Activated naive CD4-positive, alpha-beta T cell treated with anti-CD3 and anti-CD28 coated beads for 36 hours (primary cell): ENCODE measurements around the gene CDK6. TPM values are rescaled to one million over a fixed set of nuclear protein-coding genes. Genes with fewer than 3 reads are reported as not detected.
A peak's percentile ranks its signal among the peaks of the same experiment; 100 is the strongest.

Experiments
- CTCF ChIA-PET: fragments of 350-600 bp; sonication (Branson Sonifier 250); formaldehyde crosslinking; loops from one replicate; lab custom pipeline; 2021; ENCODE audit warnings: antibody characterized with exemption; lab: Charles Lee
- DNase-seq: peaks from one replicate; pipeline ENCODE4 v3.0.0-alpha.2; 2020
- H3K27ac Mint-ChIP-seq: one replicate; pipeline ENCODE4 v1.8.0; 2021; ENCODE audit warnings: mild to moderate bottlenecking, mixed read lengths
- H3K27me3 Mint-ChIP-seq: one replicate; pipeline ENCODE4 v1.8.0; 2021; ENCODE audit warnings: low read depth, mixed read lengths
- H3K36me3 Mint-ChIP-seq: one replicate; pipeline ENCODE4 v1.8.0; 2021; ENCODE audit warnings: low read depth, mixed read lengths
- H3K4me1 Mint-ChIP-seq: one replicate; pipeline ENCODE4 v1.8.0; 2021; ENCODE audit warnings: low read depth, mixed read lengths
- H3K4me3 Mint-ChIP-seq: one replicate; pipeline ENCODE4 v1.8.0; 2021; ENCODE audit warnings: mild to moderate bottlenecking, moderate library complexity, mixed read lengths
- H3K9me3 Mint-ChIP-seq: one replicate; pipeline ENCODE4 v1.8.0; 2021; ENCODE audit warnings: mixed read lengths
- intact Hi-C: fragments of 100-400 bp; cut with micrococcal nuclease; formaldehyde crosslinking; loops from one replicate; pipeline ENCODE4 v1.15.1; 2023
- total RNA-seq, 2 experiments: library from RNA; stranded (reverse); gene quantifications; one replicate each; pipeline ENCODE4 v1.2.3, GENCODE V29; 2021

CDK6 gene
- total RNA-seq, 2 experiments from 2014 or later, result 99.4 to 101 TPM

GRCh38 chr7:92641921-92642511 lies 194.4 kb downstream of the CDK6 start:
- H3K4me3 Mint-ChIP-seq, result peak overlapping the region; percentile 33
- H3K27ac Mint-ChIP-seq, result peak overlapping the region; percentile 97
- peaks cover 89% of the 10 kb centered on the region for H3K4me1 Mint-ChIP-seq
- peaks cover 14% of the 10 kb centered on the region for H3K36me3 Mint-ChIP-seq
- CTCF ChIA-PET, result interaction anchor here (0.8 to 1.4 kb wide), 5 partner anchors 19 to 191 kb away, joined by 3 to 5 read pairs (median 3); no protein-coding TSS in a partner anchor
- DNase-seq, result peak; percentile 71
- intact Hi-C loops, result loop anchor here (1.0 to 2.0 kb wide), 2 partner anchors 11 to 127 kb away; no protein-coding TSS in a partner anchor
- no peaks in the 10 kb centered on the region for H3K9me3 Mint-ChIP-seq
- H3K27me3 Mint-ChIP-seq, result no peaks in the 10 kb centered on the region

DNA sequence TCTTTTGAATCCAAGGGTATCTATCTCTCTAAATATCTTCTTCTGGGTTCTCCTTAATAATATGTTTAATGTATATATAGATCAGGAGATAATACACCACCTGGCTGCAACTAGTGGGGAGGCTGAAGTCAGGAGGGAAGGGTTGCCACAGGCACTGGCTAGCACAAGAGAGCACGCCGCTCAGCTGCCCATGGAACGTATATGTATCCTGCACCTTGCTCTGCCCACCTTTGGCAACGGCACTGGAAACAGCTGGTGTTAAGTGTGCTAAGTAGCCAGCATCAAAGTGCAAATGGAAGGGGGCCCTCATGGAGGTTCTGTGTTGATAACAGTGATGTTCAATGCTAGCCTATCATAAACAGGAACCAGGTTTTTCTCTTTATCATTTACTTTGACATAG lies 196.4 kb downstream of the CDK6 start:
- DNase-seq, result no peak
- no peak overlapping the region for H3K4me3 Mint-ChIP-seq
- CTCF ChIA-PET, result interaction anchor here (1.2 kb wide), 1 partner anchor 18 kb away, joined by 4 read pairs; no protein-coding TSS in a partner anchor
- peaks cover 88% of the 10 kb centered on the region for H3K4me1 Mint-ChIP-seq
- peaks cover 14% of the 10 kb centered on the region for H3K36me3 Mint-ChIP-seq
- intact Hi-C loops, result no loop called here
- peak overlapping the region; percentile 94 for H3K27ac Mint-ChIP-seq
- H3K27me3 Mint-ChIP-seq, result no peaks in the 10 kb centered on the region
- no peaks in the 10 kb centered on the region for H3K9me3 Mint-ChIP-seq

DNA sequence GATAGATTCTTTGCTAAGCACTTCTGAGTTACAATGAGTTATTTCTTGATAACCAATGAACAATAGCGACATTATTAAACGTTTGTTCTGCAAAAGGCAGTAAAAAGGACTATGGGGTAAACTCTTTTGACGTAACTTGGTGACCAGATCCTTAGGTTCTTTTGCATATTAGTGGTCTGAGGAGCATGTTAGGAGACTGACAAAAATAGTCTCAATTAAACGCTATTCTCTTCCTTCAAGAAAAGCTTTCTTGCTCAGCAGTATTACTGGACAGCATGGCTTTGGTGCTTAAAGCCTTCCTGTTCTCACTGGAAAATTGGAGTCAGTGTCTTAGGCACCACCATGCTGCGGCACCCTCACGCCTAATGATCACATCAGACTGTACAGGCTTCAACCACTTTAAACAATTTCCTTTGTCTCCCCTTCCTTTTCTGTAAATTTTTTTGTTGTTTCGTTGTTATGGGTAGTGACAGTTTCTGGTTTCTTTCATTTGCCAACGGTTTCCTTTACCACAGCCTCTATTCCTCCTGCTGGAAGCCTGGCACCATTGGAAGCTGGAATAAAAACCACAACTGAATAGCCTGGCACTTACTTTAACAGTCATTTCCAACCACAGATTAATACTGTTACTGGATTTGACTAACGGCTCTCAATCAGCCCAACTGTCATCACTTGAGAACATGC lies 197.0 kb downstream of the CDK6 start:
- Mint-ChIP-seq H3K4me3 (no peak overlapping the region), H3K4me1 (peaks cover 86% of the 10 kb centered on the region), H3K27ac (peak overlapping the region; percentile 94), H3K27me3 (no peaks in the 10 kb centered on the region), H3K9me3 (no peaks in the 10 kb centered on the region), H3K36me3 (peaks cover 14% of the 10 kb centered on the region)
- peak; percentile 49 for DNase-seq
- intact Hi-C loops, result no loop called here
- CTCF ChIA-PET, result interaction anchor here (1.2 kb wide), 1 partner anchor 18 kb away, joined by 4 read pairs; no protein-coding TSS in a partner anchor

- intact Hi-C loops, result no loop called here
- no peaks in the 10 kb centered on the region for H3K27me3 Mint-ChIP-seq
- no peaks in the 10 kb centered on the region for H3K9me3 Mint-ChIP-seq
- H3K36me3 Mint-ChIP-seq, result peaks cover 14% of the 10 kb centered on the region
- DNase-seq, result no peak
- CTCF ChIA-PET, result interaction anchor here (1.0 to 3.2 kb wide), 2 partner anchors 13 to 14 kb away, joined by 5 to 13 read pairs; no protein-coding TSS in a partner anchor
- no peak overlapping the region for H3K4me3 Mint-ChIP-seq
- peak overlapping the region; percentile 77 for H3K27ac Mint-ChIP-seq
- H3K4me1 Mint-ChIP-seq, result peaks cover 85% of the 10 kb centered on the region
Observed at GRCh38 chr7:92636018-92636560, 200.3 kb downstream of the CDK6 start.

DNA sequence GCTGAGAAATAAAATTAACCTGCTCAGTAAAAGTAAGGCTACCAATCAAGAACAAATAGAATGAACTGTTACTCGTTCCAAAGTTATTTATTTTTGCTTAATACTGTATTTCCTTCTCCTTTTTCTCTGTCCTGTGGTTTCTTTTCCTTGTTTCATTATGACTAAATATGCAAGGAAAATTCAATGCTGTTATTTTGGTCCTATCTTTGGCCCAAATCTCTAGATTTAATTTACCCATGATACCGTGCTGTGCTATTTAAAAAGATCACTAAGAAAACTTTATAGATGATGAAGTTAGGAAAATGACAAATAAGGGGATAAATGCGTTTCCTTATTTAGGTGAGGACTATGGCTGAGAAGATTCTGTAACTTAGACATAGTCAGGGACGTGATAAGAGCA lies 200.8 kb downstream of the CDK6 start:
- intact Hi-C loops, result no loop called here
- Mint-ChIP-seq H3K4me1 (peaks cover 87% of the 10 kb centered on the region), H3K36me3 (peaks cover 12% of the 10 kb centered on the region), H3K4me3 (peak overlapping the region; percentile 8), H3K27ac (peak overlapping the region; percentile 95), H3K9me3 (no peaks in the 10 kb centered on the region), H3K27me3 (no peaks in the 10 kb centered on the region)
- no peak for DNase-seq
- CTCF ChIA-PET, result interaction anchor here (0.8 to 3.2 kb wide), 7 partner anchors 8 to 197 kb away, joined by 3 to 13 read pairs (median 6); no protein-coding TSS in a partner anchor

DNA sequence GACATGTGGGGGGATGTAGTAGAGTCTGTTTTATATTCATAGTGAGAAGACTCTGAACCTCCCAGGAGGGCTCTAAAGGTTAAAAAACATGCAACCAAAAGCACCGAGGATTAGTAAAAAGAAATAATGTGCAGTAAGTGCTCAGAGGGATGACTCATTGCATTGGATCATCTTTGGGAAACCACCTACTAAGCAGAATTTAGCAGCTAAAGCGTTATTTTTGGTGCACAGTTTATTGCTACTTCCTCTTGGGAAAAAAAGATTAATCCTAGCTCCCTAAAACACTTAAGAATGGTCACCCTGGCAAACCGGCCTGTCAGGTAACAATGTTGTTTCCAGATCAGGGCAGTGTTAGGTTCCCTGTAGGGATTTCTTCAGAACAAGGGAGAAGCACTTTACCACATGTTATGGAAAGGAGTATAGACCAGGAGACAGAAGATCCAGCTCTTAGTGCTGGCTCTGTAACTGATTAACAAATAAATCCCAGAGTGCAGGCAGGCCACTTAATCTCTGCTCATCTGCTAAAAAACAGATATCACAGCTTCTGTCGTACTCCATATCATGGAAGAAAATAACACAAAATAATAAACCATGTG lies 201.4 kb downstream of the CDK6 start:
- H3K27me3 Mint-ChIP-seq, result no peaks in the 10 kb centered on the region
- H3K36me3 Mint-ChIP-seq, result peaks cover 10% of the 10 kb centered on the region
- intact Hi-C loops, result no loop called here

GRCh38 chr7:92634205-92634604 lies 202.2 kb downstream of the CDK6 start:
- peaks cover 6% of the 10 kb centered on the region for H3K36me3 Mint-ChIP-seq
- H3K27me3 Mint-ChIP-seq, result no peaks in the 10 kb centered on the region
- no peaks in the 10 kb centered on the region for H3K9me3 Mint-ChIP-seq
- CTCF ChIA-PET, result interaction anchor here (1.1 to 3.2 kb wide), 4 partner anchors 8 to 198 kb away, joined by 4 to 13 read pairs (median 8); no protein-coding TSS in a partner anchor
- intact Hi-C loops, result no loop called here
- no peak for DNase-seq
- H3K4me3 Mint-ChIP-seq, result no peak overlapping the region
- peak overlapping the region; percentile 95 for H3K27ac Mint-ChIP-seq
- H3K4me1 Mint-ChIP-seq, result peaks cover 84% of the 10 kb centered on the region

More for the DNA sequence above, 201.4 kb downstream of the CDK6 start:
- Mint-ChIP-seq H3K4me3 (peak overlapping the region; percentile 14), H3K4me1 (peaks cover 86% of the 10 kb centered on the region), H3K9me3 (no peaks in the 10 kb centered on the region), H3K27ac (peak overlapping the region; percentile 95)
- CTCF ChIA-PET, result interaction anchor here (0.8 to 3.2 kb wide), 6 partner anchors 9 to 197 kb away, joined by 3 to 13 read pairs (median 6); no protein-coding TSS in a partner anchor
- DNase-seq, result no peak

GRCh38 chr7:92633211-92633906 lies 203.0 kb downstream of the CDK6 start:
- no peaks in the 10 kb centered on the region for H3K9me3 Mint-ChIP-seq

GRCh38 chr7:92632791-92633190 lies 203.6 kb downstream of the CDK6 start:
- H3K36me3 Mint-ChIP-seq, result peaks cover 13% of the 10 kb centered on the region
- DNase-seq, result no peak
- no peak overlapping the region for H3K4me3 Mint-ChIP-seq
- H3K27me3 Mint-ChIP-seq, result no peaks in the 10 kb centered on the region
- peak overlapping the region; percentile 92 for H3K27ac Mint-ChIP-seq
- H3K4me1 Mint-ChIP-seq, result peaks cover 85% of the 10 kb centered on the region
- intact Hi-C loops, result loop anchor here (1.0 kb wide), 1 partner anchor 7 kb away; no protein-coding TSS in a partner anchor
- CTCF ChIA-PET, result interaction anchor here (0.7 to 2.3 kb wide), 4 partner anchors 12 to 423 kb away, joined by 3 to 9 read pairs (median 3); no protein-coding TSS in a partner anchor
- H3K9me3 Mint-ChIP-seq, result peaks cover 2% of the 10 kb centered on the region

More at GRCh38 chr7:92633211-92633906, 203.0 kb downstream of the CDK6 start:
- no peaks in the 10 kb centered on the region for H3K27me3 Mint-ChIP-seq
- peak overlapping the region; percentile 92 for H3K27ac Mint-ChIP-seq
- H3K4me1 Mint-ChIP-seq, result peaks cover 84% of the 10 kb centered on the region
- intact Hi-C loops, result loop anchor here (1.0 kb wide), 1 partner anchor 8 kb away; no protein-coding TSS in a partner anchor
- DNase-seq, result peak; percentile 49
- no peak overlapping the region for H3K4me3 Mint-ChIP-seq
- CTCF ChIA-PET, result interaction anchor here (2.1 to 3.2 kb wide), 3 partner anchors 11 to 200 kb away, joined by 9 to 13 read pairs (median 9); no protein-coding TSS in a partner anchor
- peaks cover 10% of the 10 kb centered on the region for H3K36me3 Mint-ChIP-seq

DNA sequence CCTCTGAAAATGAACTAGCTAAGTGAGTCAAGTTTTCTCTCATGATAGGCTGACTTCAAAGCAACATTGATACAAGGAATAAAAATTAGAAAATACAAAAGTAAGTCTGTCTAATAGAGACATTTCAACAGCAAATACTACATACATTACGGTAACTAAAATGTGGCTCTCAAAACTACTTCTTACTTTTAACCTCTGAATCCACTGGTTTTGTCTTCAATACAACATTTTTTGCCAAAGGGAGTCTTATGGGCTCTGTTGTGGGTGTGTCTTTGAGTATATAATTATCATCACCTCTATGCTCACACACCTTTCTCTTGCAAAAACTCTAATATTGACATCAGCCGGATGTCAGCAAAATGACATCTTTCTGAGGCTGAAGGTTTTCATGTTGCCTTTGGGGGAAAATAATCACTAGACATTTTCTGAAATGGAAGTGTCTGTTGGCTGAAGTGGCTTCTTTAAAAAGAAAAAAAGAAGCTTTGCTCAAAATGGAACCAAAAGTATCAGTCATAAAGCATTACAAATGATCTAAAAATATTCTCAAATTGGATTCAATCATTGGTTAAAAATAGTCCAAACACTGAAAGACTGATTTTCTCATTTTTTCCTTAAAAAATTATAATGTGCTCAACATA lies 204.4 kb downstream of the CDK6 start:
- peak overlapping the region; percentile 38 for H3K4me3 Mint-ChIP-seq
- H3K4me1 Mint-ChIP-seq, result peaks cover 86% of the 10 kb centered on the region
- CTCF ChIA-PET, result interaction anchor here (0.5 to 2.3 kb wide), 8 partner anchors 11 to 201 kb away, joined by 3 to 9 read pairs (median 3); no protein-coding TSS in a partner anchor
- H3K36me3 Mint-ChIP-seq, result peaks cover 17% of the 10 kb centered on the region
- intact Hi-C loops, result loop anchor here (1.0 to 2.0 kb wide), 10 partner anchors 10 to 404 kb away; no protein-coding TSS in a partner anchor
- DNase-seq, result no peak
- H3K27ac Mint-ChIP-seq, result peak overlapping the region; percentile 93
- no peaks in the 10 kb centered on the region for H3K27me3 Mint-ChIP-seq
- peaks cover 4% of the 10 kb centered on the region for H3K9me3 Mint-ChIP-seq
